T-helper 9 cell (primary cell): ENCODE results near the gene LDAH.

Experiments
- DNase-seq: peaks from one replicate; pipeline ENCODE4 v3.0.0-alpha.2; 2020

Gene LDAH

DNA sequence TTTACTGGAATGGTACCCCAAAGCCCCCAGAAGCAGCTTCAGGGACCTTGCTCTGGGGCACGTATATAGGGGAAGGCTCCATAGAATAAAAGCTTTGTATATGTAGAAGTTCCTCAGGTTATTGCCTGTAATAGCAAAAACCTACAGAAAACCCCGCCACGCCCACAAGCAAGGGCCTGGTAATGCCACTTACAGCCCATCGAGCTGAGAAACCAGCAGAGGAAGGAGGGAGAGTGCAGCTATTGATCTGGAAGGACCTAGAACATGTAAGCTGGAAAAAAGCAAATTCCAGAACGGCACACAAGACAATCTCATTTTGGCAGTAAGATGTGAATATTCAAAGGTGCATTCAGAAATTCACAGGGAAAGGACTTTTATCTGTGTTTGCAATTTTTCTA is 187.8 kb downstream of the LDAH start:
- no peak for DNase-seq

GRCh38 chr2:20634507-20635112 is 188.3 kb downstream of the LDAH start:
- DNase-seq, result no peak
